ENCODE data around the gene SPECC1. TPM values are rescaled to one million over a fixed set of nuclear protein-coding genes. Genes with fewer than 3 reads are reported as not detected.
A peak's percentile ranks its signal among the peaks of the same experiment; 100 is the strongest.
"Not testable (repeated sequence)": the region's sequence is repeated elsewhere in the genome, so short reads cannot be mapped to it uniquely, and the experiment has no call there.

SPECC1 gene
- total and polyA plus RNA-seq, 2 experiments from 2014 or later: 1.3 to 1.5 TPM

DNA sequence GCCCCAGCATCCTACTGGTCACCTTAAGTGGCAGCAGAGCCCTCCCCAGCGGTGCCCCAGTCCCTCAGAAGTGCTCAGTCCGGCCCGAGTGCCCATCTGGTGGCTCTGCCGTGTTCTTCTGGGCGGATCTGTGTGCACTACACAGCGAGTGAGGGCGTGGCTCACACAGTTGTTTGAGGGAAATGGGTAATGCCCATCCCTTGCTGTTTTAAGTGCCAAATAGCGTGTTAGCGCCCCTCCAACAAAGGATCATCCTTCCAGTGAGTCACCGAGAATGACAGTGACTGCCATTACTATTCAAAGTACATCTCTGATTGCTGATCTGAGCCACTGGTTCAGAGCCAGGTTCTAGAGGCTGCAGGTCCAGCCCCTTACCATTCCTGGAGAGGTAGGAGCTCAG, 306.2 kb downstream of the SPECC1 start:
- Histone ChIP-seq H3K4me1 (ENCODE audit: insufficient read depth) (no peaks in the 10 kb centered on the region), H3K27me3 (replicated peaks; ENCODE audit: insufficient read depth) (no peaks in the 10 kb centered on the region), H3K36me3 (ENCODE audit: low read depth) (no peaks in the 10 kb centered on the region), H4K20me1 (ENCODE audit: insufficient read depth) (no peaks in the 10 kb centered on the region), H3K9me2 (ENCODE audit: insufficient read depth) (no peaks in the 10 kb centered on the region), H3K4me2 (ENCODE audit: unreplicated experiment) (no peak overlapping the region), H3K79me2 (ENCODE audit: insufficient read depth) (no peaks in the 10 kb centered on the region), H3K9me3 (ENCODE audit: low read depth) (no peaks in the 10 kb centered on the region), H3F3A (ENCODE audit: insufficient read depth) (no peaks in the 10 kb centered on the region), H3K9ac (no peak overlapping the region), H3K4me3 (no peak overlapping the region), H2AFZ (no peak overlapping the region), H3K27ac (no peak overlapping the region)
- DNase-seq: no peak
- whole genome bisulfite sequencing, 2 experiments (ENCODE audit: low coverage in 1 of 2, low lambda C conversion rate in 2 of 2, missing lambda C conversion rate in 2 of 2): 73 to 84% methylated on average over 7 to 10 of the region's 10 CpGs
- in situ Hi-C loops (cut with MboI): loop anchor here (10.0 kb wide), 3 partner anchors 91 to 321 kb away; no protein-coding TSS in a partner anchor
- TF ChIP-seq EZH2phosphoT487 (IDR thresholded peaks at IDR 0.05; ENCODE audit: insufficient read depth, low read depth): no peak
- no peak for TF ChIP-seq EZH2 (IDR thresholded peaks at IDR 0.05; ENCODE audit: insufficient read depth, poor library complexity, severe bottlenecking)

DNA sequence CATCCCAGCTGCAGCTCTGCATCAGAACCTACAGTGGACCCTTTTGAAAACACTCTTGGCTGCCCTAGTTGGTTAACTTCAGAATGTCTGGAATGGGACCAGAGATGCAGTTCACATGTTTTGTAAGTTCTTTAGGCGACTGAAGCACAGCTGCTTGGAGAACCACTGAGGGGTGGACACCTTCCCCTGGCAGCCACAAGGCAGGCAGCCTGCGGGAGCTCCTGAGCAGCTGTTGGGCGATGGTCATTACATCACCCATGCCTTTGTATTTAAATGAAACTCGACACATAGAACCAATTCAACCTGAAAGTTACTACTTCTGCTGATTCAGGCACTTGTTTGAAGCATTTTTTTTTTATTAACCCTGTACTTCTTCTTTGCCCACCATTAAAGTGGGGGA, 306.7 kb downstream of the SPECC1 start:
- DNase-seq: no peak
- no peak overlapping the region for H3K9ac ChIP-seq

DNA sequence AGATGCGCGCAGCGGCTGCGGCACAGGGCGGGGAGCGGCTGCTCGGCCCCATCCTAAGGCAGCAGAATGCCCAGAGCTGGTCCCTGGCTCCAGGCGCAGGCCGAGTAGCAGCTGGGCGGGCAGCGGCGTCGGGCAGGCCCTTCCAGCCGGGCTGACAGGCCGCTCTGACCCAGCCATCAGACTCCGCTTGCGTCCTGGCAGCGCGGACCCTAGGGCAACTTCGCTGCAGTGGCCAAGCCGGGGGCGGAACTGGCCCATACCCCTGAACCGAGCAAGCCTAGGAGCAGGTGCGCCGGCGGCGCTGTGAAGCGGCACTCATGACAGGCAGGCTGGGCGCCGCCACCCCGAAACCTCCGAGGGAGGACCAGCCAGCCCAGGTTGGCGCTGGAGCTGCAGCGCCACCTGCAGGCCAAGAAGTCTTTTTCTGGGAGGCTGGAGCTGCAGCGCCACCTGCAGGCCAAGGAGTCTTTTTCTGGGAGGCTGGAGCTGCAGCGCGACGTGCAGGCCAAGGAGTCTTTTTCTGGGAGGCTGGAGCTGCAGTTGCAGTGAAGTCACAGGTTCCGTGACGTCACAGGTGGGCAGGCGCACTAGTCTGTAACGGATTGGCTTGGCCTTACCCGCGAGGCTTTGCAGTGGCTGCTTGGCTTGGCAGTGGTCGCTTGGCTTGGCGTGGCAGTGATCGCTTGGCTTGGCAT, 311.5 kb downstream of the SPECC1 start:
- Histone ChIP-seq H3K4me3 (peak overlapping the region; percentile 59), H2AFZ (peak overlapping the region; percentile 49; the same call in 1 of the 2 replicates)
- H3K27ac ChIP-seq; H3K36me3 ChIP-seq (ENCODE audit: low read depth); H3K79me2 ChIP-seq (ENCODE audit: insufficient read depth); in situ Hi-C loops (cut with MboI); H3K27me3 ChIP-seq (replicated peaks; ENCODE audit: insufficient read depth); H3F3A ChIP-seq (ENCODE audit: insufficient read depth); H3K4me2 ChIP-seq (ENCODE audit: unreplicated experiment); H3K9me2 ChIP-seq (ENCODE audit: insufficient read depth); H4K20me1 ChIP-seq (ENCODE audit: insufficient read depth); H3K9me3 ChIP-seq (ENCODE audit: low read depth); H3K4me1 ChIP-seq (ENCODE audit: insufficient read depth); H3K9ac ChIP-seq: not testable (repeated sequence)
- DNase-seq: peak; percentile 47
- WGBS, 2 experiments (ENCODE audit: low coverage in 1 of 2, low lambda C conversion rate in 2 of 2, missing lambda C conversion rate in 2 of 2): 38 to 45% methylated on average over 31 to 34 of the region's 47 CpGs

More for the DNA sequence above, 306.7 kb downstream of the SPECC1 start:
- Histone ChIP-seq H3K9me2 (ENCODE audit: insufficient read depth) (no peaks in the 10 kb centered on the region), H3K4me3 (no peak overlapping the region), H3K36me3 (ENCODE audit: low read depth) (no peaks in the 10 kb centered on the region), H3K4me2 (ENCODE audit: unreplicated experiment) (no peak overlapping the region), H3K4me1 (ENCODE audit: insufficient read depth) (no peaks in the 10 kb centered on the region), H3K27ac (no peak overlapping the region), H3K27me3 (replicated peaks; ENCODE audit: insufficient read depth) (no peaks in the 10 kb centered on the region), H3F3A (ENCODE audit: insufficient read depth) (no peaks in the 10 kb centered on the region), H4K20me1 (ENCODE audit: insufficient read depth) (no peaks in the 10 kb centered on the region), H3K79me2 (ENCODE audit: insufficient read depth) (no peaks in the 10 kb centered on the region), H3K9me3 (ENCODE audit: low read depth) (no peaks in the 10 kb centered on the region), H2AFZ (no peak overlapping the region)
- 54 to 59% methylated on average over 4 of the region's 4 CpGs for WGBS, 2 experiments (ENCODE audit: low coverage in 1 of 2, low lambda C conversion rate in 2 of 2, missing lambda C conversion rate in 2 of 2)
- TF ChIP-seq EZH2 (IDR thresholded peaks at IDR 0.05; ENCODE audit: insufficient read depth, poor library complexity, severe bottlenecking) (no peak), EZH2phosphoT487 (IDR thresholded peaks at IDR 0.05; ENCODE audit: insufficient read depth, low read depth) (no peak)
- in situ Hi-C loops (cut with MboI): loop anchor here (10.0 kb wide), 3 partner anchors 91 to 321 kb away; no protein-coding TSS in a partner anchor

- H3K4me2 ChIP-seq (ENCODE audit: unreplicated experiment); H3F3A ChIP-seq (ENCODE audit: insufficient read depth); H4K20me1 ChIP-seq (ENCODE audit: insufficient read depth); H3K79me2 ChIP-seq (ENCODE audit: insufficient read depth); H3K9me2 ChIP-seq (ENCODE audit: insufficient read depth); H3K9me3 ChIP-seq (ENCODE audit: low read depth); H3K9ac ChIP-seq; H3K36me3 ChIP-seq (ENCODE audit: low read depth); H3K4me1 ChIP-seq (ENCODE audit: insufficient read depth); DNase-seq; in situ Hi-C loops (cut with MboI); H3K27ac ChIP-seq; H3K4me3 ChIP-seq; H3K27me3 ChIP-seq (replicated peaks; ENCODE audit: insufficient read depth); H2AFZ ChIP-seq: not testable (repeated sequence)
- 92 to 95% methylated on average over 19 to 27 of the region's 32 CpGs for WGBS, 2 experiments (ENCODE audit: low coverage in 1 of 2, low lambda C conversion rate in 2 of 2, missing lambda C conversion rate in 2 of 2)
Measured at GRCh38 chr17:20321357-20321756, 312.2 kb downstream of the SPECC1 start.

- H3K4me1 ChIP-seq (ENCODE audit: insufficient read depth); H3F3A ChIP-seq (ENCODE audit: insufficient read depth); H2AFZ ChIP-seq; H3K9ac ChIP-seq; H3K27me3 ChIP-seq (replicated peaks; ENCODE audit: insufficient read depth); H3K4me3 ChIP-seq; in situ Hi-C loops (cut with MboI); H3K4me2 ChIP-seq (ENCODE audit: unreplicated experiment); H3K79me2 ChIP-seq (ENCODE audit: insufficient read depth); H3K9me3 ChIP-seq (ENCODE audit: low read depth); H3K9me2 ChIP-seq (ENCODE audit: insufficient read depth); DNase-seq; H3K27ac ChIP-seq; H4K20me1 ChIP-seq (ENCODE audit: insufficient read depth); H3K36me3 ChIP-seq (ENCODE audit: low read depth): not testable (repeated sequence)
- 45 to 49% methylated on average over 3 of the region's 3 CpGs for WGBS, 2 experiments (ENCODE audit: low coverage in 1 of 2, low lambda C conversion rate in 2 of 2, missing lambda C conversion rate in 2 of 2)
Measured at GRCh38 chr17:20327739-20328138, 318.6 kb downstream of the SPECC1 start.

DNA sequence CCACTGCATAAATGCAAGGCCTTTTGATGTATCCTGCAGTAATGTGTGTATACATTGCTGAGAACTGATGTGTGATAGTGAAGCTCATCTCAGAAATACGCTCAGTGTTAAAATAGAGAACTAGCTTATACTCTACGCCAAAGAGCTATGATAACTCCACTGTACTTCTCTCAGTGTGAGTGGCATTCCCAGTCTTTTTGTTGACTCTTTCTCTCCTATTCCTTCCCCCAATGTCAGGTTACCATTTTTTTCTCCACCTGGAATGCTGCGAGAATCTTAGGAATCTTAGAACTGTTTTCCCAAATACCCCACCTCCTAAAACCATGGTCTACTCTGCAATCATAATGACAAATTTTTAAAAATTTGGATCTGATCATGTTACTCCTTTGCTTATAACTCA, 342.2 kb downstream of the SPECC1 start:
- H3K27ac ChIP-seq; H3K79me2 ChIP-seq (ENCODE audit: insufficient read depth); H3K4me3 ChIP-seq; H3K9me3 ChIP-seq (ENCODE audit: low read depth); H3K27me3 ChIP-seq (replicated peaks; ENCODE audit: insufficient read depth); in situ Hi-C loops (cut with MboI); H3K4me2 ChIP-seq (ENCODE audit: unreplicated experiment); H3F3A ChIP-seq (ENCODE audit: insufficient read depth); H3K9ac ChIP-seq; DNase-seq; H3K9me2 ChIP-seq (ENCODE audit: insufficient read depth); H3K36me3 ChIP-seq (ENCODE audit: low read depth); H2AFZ ChIP-seq; H3K4me1 ChIP-seq (ENCODE audit: insufficient read depth); H4K20me1 ChIP-seq (ENCODE audit: insufficient read depth): not testable (repeated sequence)
- 84 to 100% methylated on average over 1 to 3 of the region's 3 CpGs for WGBS, 2 experiments (ENCODE audit: low coverage in 1 of 2, low lambda C conversion rate in 2 of 2, missing lambda C conversion rate in 2 of 2)

DNA sequence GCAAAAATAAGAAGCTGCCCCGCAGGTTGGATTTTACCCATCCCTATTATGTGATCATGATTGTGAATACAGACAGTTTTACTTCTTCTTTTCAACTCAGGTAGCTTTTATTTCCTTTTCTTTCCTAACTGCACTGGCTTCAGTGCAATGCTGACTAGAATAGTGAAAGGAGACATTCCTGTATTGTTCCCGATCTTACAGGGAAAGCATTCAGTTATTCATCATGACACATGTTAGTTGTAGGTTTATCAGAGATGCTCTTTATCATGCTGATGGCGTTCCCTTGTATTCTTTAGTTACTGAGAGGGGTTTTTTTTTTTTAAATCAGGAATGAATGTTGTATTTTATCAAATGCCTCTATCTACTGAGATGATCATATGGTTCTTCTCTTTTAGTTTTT, 343.4 kb downstream of the SPECC1 start:
- H3K27me3 ChIP-seq (replicated peaks; ENCODE audit: insufficient read depth); H2AFZ ChIP-seq; H4K20me1 ChIP-seq (ENCODE audit: insufficient read depth); H3K4me3 ChIP-seq; H3K9me2 ChIP-seq (ENCODE audit: insufficient read depth); H3K36me3 ChIP-seq (ENCODE audit: low read depth); H3K4me2 ChIP-seq (ENCODE audit: unreplicated experiment); H3K4me1 ChIP-seq (ENCODE audit: insufficient read depth); H3K9ac ChIP-seq; H3K79me2 ChIP-seq (ENCODE audit: insufficient read depth); in situ Hi-C loops (cut with MboI); H3K9me3 ChIP-seq (ENCODE audit: low read depth); DNase-seq; H3F3A ChIP-seq (ENCODE audit: insufficient read depth); H3K27ac ChIP-seq: not testable (repeated sequence)
- WGBS, 2 experiments (ENCODE audit: low coverage in 1 of 2, low lambda C conversion rate in 2 of 2, missing lambda C conversion rate in 2 of 2): 58 to 67% methylated on average over 3 of the region's 3 CpGs

All from GM23248 (cell line).